Naive thymus-derived CD8-positive, alpha-beta T cell (primary cell): Measurements from ENCODE around the gene DUSP19. TPM values are rescaled to one million over a fixed set of nuclear protein-coding genes. Genes with fewer than 3 reads are reported as not detected.

ENCODE experiments used
- ATAC-seq, 2 donors: fragments of 150-1000 bp; cut with Tn5 transposase in 1 of 2; sonication (Bioruptor Pico), chemical (Tn5 transposase) in 1 of 2; 1 replicate in 1 of 2; 2 replicates in 1 of 2; pipeline ENCODE4 v1.10.0; 2021; ENCODE audit warnings: mild to moderate bottlenecking in 2 of 2, moderate library complexity in 2 of 2
- POLR2A ChIA-PET: fragments of 350-600 bp; sonication (Branson Sonifier 250); formaldehyde crosslinking; loops from one replicate; lab custom pipeline; 2021; ENCODE audit warnings: antibody characterized with exemption; lab: Charles Lee
- DNase-seq, 10 donors: peaks; one replicate each; pipeline versions ENCODE4 v3.0.0 to v3.0.0-alpha.2; 2020 to 2022
- H3K27ac Mint-ChIP-seq, 10 donors: one replicate each; pipeline ENCODE4 v1.8.0; 2020 to 2022; ENCODE audit warnings: mild to moderate bottlenecking in 10 of 10, mixed read lengths in 10 of 10, moderate library complexity in 4 of 10, inconsistent platforms in 1 of 10
- H3K27me3 Mint-ChIP-seq, 5 donors: one replicate each; pipeline ENCODE4 v1.8.0; 2021 to 2022; ENCODE audit warnings: mixed read lengths in 5 of 5
- H3K36me3 Mint-ChIP-seq, 3 donors: one replicate each; pipeline ENCODE4 v1.8.0; 2020 to 2022; ENCODE audit warnings: mixed read lengths in 3 of 3, mild to moderate bottlenecking in 2 of 3, inconsistent platforms in 1 of 3
- H3K4me1 Mint-ChIP-seq, 4 donors: one replicate each; pipeline ENCODE4 v1.8.0; 2021 to 2022; ENCODE audit warnings: mixed read lengths in 4 of 4
- H3K4me3 Mint-ChIP-seq, 10 donors: one replicate each; pipeline ENCODE4 v1.8.0; 2020 to 2022; ENCODE audit warnings: mild to moderate bottlenecking in 10 of 10, mixed read lengths in 10 of 10, moderate library complexity in 6 of 10, inconsistent platforms in 1 of 10
- H3K9me3 Mint-ChIP-seq, 9 donors: one replicate each; pipeline ENCODE4 v1.8.0; 2020 to 2022; ENCODE audit warnings: mixed read lengths in 9 of 9, mild to moderate bottlenecking in 3 of 9, inconsistent platforms in 1 of 9, moderate library complexity in 1 of 9
- polyA plus RNA-seq, 3 donors: library from polyadenylated mRNA; unstranded; fragments of 300-500 nt; fragmentation: Illumina TruSeq; gene quantifications; one replicate each; pipeline ENCODE4 v1.2.3, GENCODE V29; 2021
- total RNA-seq, 8 experiments: library from RNA in 2 of 8; stranded (reverse) in 2 of 8; gene quantifications; one replicate each; pipeline ENCODE4 v1.2.3 and lab custom pipeline; 2021 to 2026

Gene DUSP19, protein sequence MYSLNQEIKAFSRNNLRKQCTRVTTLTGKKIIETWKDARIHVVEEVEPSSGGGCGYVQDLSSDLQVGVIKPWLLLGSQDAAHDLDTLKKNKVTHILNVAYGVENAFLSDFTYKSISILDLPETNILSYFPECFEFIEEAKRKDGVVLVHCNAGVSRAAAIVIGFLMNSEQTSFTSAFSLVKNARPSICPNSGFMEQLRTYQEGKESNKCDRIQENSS
- total RNA-seq (1 to 10 TPM; 1.1 to 1.7 TPM), polyA plus RNA-seq (under 1 TPM; 0.30 to 0.88 (median 0.79) TPM), total RNA-seq (lab: John Stamatoyannopoulos, UW) (0 to 2.5 (median 1.9) reads per million in 6 experiments)

GRCh38 chr2:183078464-183079138 lies at the start of gene DUSP19:
Gene DUSP19 (plus strand): TSS chr2:183078747. CDS start chr2:183078934, 187 bp downstream.
- Mint-ChIP-seq H3K27ac (peak within 1 kb of the TSS in 9 of 10 donors; percentile 15 to 91 (median 82)), H3K27me3 (peaks cover 0 to 3% (median 1%) of the 10 kb centered on the region in 5 donors), H3K9me3 (no peaks in the 10 kb centered on the region), H3K4me1 (peaks cover 5 to 15% (median 9%) of the 10 kb centered on the region in 4 donors), H3K4me3 (peak within 1 kb of the TSS; percentile 91 to 97 (median 94)), H3K36me3 (no peaks in the 10 kb centered on the region)
- POLR2A ChIA-PET, result interaction anchor here (1.2 kb wide), 1 partner anchor 46 kb away, joined by 3 read pairs; no protein-coding TSS in a partner anchor
- peak; percentile 39 to 90 (median 66) for DNase-seq
- ATAC-seq, result peak; percentile 57 to 83

- Mint-ChIP-seq H3K27ac (no peak overlapping the region), H3K4me3 (no peak overlapping the region), H3K4me1 (no peaks in the 10 kb centered on the region), H3K9me3 (no peaks in the 10 kb centered on the region), H3K27me3 (peaks cover 33 to 87% (median 50%) of the 10 kb centered on the region in 5 donors), H3K36me3 (no peaks in the 10 kb centered on the region)
- POLR2A ChIA-PET, result no interaction called here
- DNase-seq (no peak), ATAC-seq (no peak)
Measured at GRCh38 chr2:183029219-183029618, 49.3 kb upstream of the DUSP19 start.

DNA sequence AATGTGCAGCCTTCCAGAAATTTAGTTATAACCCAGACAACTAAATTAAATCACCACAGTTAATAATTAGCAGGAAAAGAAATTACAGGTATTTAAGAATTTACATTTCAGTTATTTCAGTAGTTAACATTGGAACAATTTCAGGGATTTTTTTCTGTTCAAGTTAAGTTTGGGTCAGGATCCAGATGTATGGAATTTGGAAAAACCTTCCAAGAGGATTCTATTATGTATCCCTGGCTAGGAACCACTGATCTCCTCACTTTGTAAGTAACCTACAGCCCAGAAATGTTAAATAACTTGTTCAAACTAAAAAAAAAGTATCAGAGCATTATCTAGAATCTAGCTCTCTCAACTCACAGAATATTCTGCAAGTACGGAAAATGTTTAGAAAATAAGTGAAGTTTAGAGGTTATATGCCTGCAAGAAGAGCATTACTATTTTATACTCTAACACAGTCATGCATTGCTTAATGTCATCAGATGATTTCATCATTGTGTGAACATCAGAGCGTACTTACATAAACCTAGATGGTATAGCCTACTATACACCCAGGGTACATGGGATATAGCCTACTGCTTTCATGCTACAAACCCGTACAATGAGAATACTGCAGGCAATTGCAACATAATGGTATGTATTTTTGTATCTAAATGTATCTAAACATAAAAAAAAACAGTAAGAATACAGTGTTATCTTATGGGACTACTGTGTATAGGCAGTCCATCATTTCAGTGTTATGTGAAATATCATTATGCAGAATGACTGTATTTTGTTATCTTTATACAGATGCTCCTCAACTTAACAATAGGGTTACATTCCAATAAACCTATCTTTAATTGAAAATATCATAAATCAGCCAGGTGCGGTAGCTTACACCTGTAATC lies 46.4 kb upstream of the DUSP19 start:
- no peak overlapping the region for H3K4me3 Mint-ChIP-seq

DNA sequence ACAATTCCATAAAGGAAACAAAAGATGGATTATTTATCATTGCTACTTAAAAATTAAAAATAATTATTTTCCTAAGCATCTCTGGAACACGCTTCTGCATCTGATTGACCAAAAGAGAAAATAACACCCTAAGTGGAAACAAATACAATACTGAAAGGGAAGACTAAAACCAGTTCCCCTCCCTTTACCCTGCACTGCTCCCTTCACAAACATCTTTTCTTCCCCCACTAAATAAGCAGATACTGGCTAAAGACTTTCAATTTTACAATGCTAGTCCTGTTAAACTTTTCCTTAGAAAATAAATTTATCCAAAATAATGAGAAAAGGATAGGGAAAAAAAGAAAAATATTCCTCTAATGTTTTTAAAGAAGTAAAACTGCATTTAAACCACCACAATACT lies 44.6 kb upstream of the DUSP19 start:
- Mint-ChIP-seq H3K27me3 (peaks cover 33 to 69% (median 51%) of the 10 kb centered on the region in 5 donors), H3K4me1 (peaks cover 8 to 28% (median 25%) of the 10 kb centered on the region in 4 donors), H3K4me3 (no peak overlapping the region), H3K36me3 (peaks cover 0 to 2% (median 0%) of the 10 kb centered on the region in 3 donors), H3K27ac (no peak overlapping the region), H3K9me3 (no peaks in the 10 kb centered on the region)
- ATAC-seq (no peak), DNase-seq (no peak)
- POLR2A ChIA-PET, result no interaction called here

More for the DNA sequence above, 46.4 kb upstream of the DUSP19 start:
- Mint-ChIP-seq H3K27ac (no peak overlapping the region), H3K36me3 (no peaks in the 10 kb centered on the region), H3K9me3 (no peaks in the 10 kb centered on the region), H3K27me3 (peaks cover 33 to 74% (median 51%) of the 10 kb centered on the region in 5 donors), H3K4me1 (peaks cover 4 to 20% (median 17%) of the 10 kb centered on the region in 4 donors)
- DNase-seq (no peak), ATAC-seq (no peak)
- POLR2A ChIA-PET, result no interaction called here

GRCh38 chr2:183034806-183035205 lies 43.7 kb upstream of the DUSP19 start:
- no peak overlapping the region for H3K4me3 Mint-ChIP-seq
- peaks cover 0 to 2% (median 0%) of the 10 kb centered on the region in 3 donors for H3K36me3 Mint-ChIP-seq
- ATAC-seq (no peak), DNase-seq (no peak)
- H3K27ac Mint-ChIP-seq, result no peak overlapping the region
- POLR2A ChIA-PET, result no interaction called here
- H3K27me3 Mint-ChIP-seq, result peaks cover 33 to 61% (median 49%) of the 10 kb centered on the region in 5 donors
- no peaks in the 10 kb centered on the region for H3K9me3 Mint-ChIP-seq
- H3K4me1 Mint-ChIP-seq, result peaks cover 10 to 36% (median 32%) of the 10 kb centered on the region in 4 donors

DNA sequence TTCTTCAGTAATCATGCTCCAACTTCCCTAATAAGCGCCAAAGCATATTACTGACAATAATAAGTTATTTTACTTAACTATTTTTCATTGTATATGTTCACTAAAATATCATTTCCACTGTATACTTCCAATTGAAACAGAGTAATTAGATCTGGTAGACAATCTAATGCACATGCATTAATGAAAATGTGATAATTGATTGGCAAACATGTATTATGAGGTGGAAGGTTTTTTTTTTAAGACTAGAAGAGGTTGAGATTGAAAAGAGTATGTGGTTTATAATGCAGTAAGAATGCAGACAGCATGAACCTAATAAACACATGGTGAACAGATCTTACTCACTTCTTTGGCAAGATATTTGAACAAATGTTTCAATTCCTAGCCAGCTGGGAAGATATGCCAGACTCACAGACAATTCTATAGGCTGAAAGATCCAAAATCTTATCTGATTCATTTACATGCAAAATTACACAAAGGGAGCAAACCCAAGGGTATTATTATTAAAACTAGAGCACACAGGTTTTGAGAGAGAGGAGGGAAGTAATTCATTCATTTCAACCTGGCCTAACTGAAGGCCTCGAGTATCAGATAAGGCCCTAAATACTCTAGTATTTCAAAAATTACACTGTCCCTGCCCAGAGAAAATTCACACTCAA lies 43.1 kb upstream of the DUSP19 start:
- Mint-ChIP-seq H3K4me3 (peak overlapping the region in 3 of 10 donors; percentile 3 to 7 (median 4)), H3K4me1 (peaks cover 10 to 36% (median 32%) of the 10 kb centered on the region in 4 donors), H3K27me3 (peaks cover 29 to 58% (median 46%) of the 10 kb centered on the region in 5 donors), H3K36me3 (peaks cover 0 to 2% (median 0%) of the 10 kb centered on the region in 3 donors), H3K9me3 (no peaks in the 10 kb centered on the region), H3K27ac (peak overlapping the region in 2 of 10 donors; percentile 3 to 4)
- no peak for DNase-seq
- no peak for ATAC-seq
- POLR2A ChIA-PET, result no interaction called here

GRCh38 chr2:183035954-183036669 lies 42.4 kb upstream of the DUSP19 start:
- peak overlapping the region in 8 of 10 donors; percentile 1 to 81 (median 66) for H3K4me3 Mint-ChIP-seq
- DNase-seq, result peak in 3 of 10 donors; percentile 61 to 70 (median 65)
- no peaks in the 10 kb centered on the region for H3K9me3 Mint-ChIP-seq
- POLR2A ChIA-PET, result no interaction called here
- ATAC-seq, result peak in 1 of 2 donors; percentile 42
- H3K4me1 Mint-ChIP-seq, result peaks cover 10 to 36% (median 32%) of the 10 kb centered on the region in 4 donors
- peaks cover 0 to 2% (median 0%) of the 10 kb centered on the region in 3 donors for H3K36me3 Mint-ChIP-seq
- H3K27ac Mint-ChIP-seq, result no peak overlapping the region
- peaks cover 29 to 55% (median 48%) of the 10 kb centered on the region in 5 donors for H3K27me3 Mint-ChIP-seq

GRCh38 chr2:183037074-183037552 lies 41.4 kb upstream of the DUSP19 start:
- peaks cover 0 to 2% (median 0%) of the 10 kb centered on the region in 3 donors for H3K36me3 Mint-ChIP-seq
- POLR2A ChIA-PET, result no interaction called here
- no peak for ATAC-seq

DNA sequence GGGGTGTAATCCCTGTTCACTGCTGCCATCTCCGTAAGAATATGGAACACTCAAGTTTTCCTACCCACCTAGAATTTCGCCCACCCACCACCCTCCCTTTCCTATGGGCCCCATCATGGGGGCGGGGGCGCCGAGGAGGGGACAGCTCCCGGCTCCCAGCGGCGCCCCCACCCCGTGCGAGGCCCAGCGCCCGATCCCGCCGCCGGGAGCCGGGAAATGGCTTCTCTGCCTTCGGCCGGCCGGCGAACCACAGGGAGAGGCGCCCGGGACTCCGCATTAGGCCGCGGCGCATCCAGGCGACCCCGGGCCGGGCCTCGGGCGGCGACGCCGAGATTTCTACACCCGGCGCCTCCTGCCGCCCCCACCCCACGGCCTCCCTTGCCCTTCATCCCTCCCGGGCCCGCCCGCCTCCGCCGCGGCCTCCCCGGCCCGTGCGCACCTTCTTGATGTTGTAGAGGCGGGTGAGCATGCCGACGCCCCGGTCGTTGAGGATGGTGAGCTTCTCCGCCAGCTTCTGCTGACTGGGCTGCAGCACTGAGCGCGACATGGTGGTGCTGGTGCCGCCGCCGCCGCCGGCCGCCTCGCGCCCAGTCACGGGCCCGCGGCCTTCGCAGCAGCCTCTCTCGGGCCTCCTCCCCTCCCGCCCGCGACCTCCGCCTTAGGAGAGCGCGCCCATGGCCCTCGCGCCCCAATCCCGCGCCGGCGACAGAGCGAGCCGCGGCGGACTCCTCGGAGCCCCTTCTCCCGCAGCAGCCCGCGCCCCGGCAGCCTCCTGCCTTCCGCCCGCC lies 40.8 kb upstream of the DUSP19 start:
- Mint-ChIP-seq H3K9me3 (peaks cover 0 to 2% (median 0%) of the 10 kb centered on the region in 9 donors), H3K4me1 (peaks cover 10 to 36% (median 32%) of the 10 kb centered on the region in 4 donors), H3K27ac (peak overlapping the region in 2 of 10 donors; percentile 19 to 57), H3K27me3 (peaks cover 31 to 60% (median 35%) of the 10 kb centered on the region in 5 donors), H3K4me3 (peak overlapping the region; percentile 68 to 85 (median 78)), H3K36me3 (peaks cover 0 to 2% (median 0%) of the 10 kb centered on the region in 3 donors)
- POLR2A ChIA-PET, result no interaction called here
- DNase-seq, result peak in 5 of 10 donors; percentile 6 to 66 (median 28)
- peak; percentile 65 to 71 for ATAC-seq

More at GRCh38 chr2:183037074-183037552, 41.4 kb upstream of the DUSP19 start:
- peak overlapping the region; percentile 68 to 84 (median 76) for H3K4me3 Mint-ChIP-seq
- H3K4me1 Mint-ChIP-seq, result peaks cover 10 to 36% (median 32%) of the 10 kb centered on the region in 4 donors
- H3K27ac Mint-ChIP-seq, result peak overlapping the region in 3 of 10 donors; percentile 19 to 57 (median 21)
- H3K27me3 Mint-ChIP-seq, result peaks cover 30 to 58% (median 38%) of the 10 kb centered on the region in 5 donors
- DNase-seq, result no peak
- no peaks in the 10 kb centered on the region for H3K9me3 Mint-ChIP-seq
